Measurements from ENCODE around the gene ACOT12.
"Not testable (repeated sequence)": the region's sequence is repeated elsewhere in the genome, so short reads cannot be mapped to it uniquely, and the experiment has no call there.

The ACOT12 gene

GRCh38 chr5:81425569-81425968, 31.6 kb upstream of the ACOT12 start:
- no peak overlapping the region for H3K4me3 ChIP-seq
- H4K20me1 ChIP-seq, result peaks cover 0 to 10% (median 0%) of the 10 kb centered on the region in 11 experiments; a peak in 3 of 22 replicates
- H3K4me1 ChIP-seq, result peaks cover 0 to 31% (median 6%) of the 10 kb centered on the region in 10 experiments; a peak in 13 of 20 replicates
- TF ChIP-seq Cebpa-rat (IDR thresholded peaks at IDR 0.05), result no peak
- H3K9me3 ChIP-seq (replicated peaks in 1 of 11), result no peaks in the 10 kb centered on the region
- H3K9ac ChIP-seq, result no peak overlapping the region
- peak overlapping the region in 1 of 11 experiments; percentile 50; a peak in 3 of 22 replicates for H3K4me2 ChIP-seq
- no peaks in the 10 kb centered on the region for H3K27me3 ChIP-seq
- peaks cover 0 to 46% (median 18%) of the 10 kb centered on the region in 11 experiments; a peak in 10 of 22 replicates for H3K36me3 ChIP-seq
- no peak overlapping the region for H3K27ac ChIP-seq

DNA sequence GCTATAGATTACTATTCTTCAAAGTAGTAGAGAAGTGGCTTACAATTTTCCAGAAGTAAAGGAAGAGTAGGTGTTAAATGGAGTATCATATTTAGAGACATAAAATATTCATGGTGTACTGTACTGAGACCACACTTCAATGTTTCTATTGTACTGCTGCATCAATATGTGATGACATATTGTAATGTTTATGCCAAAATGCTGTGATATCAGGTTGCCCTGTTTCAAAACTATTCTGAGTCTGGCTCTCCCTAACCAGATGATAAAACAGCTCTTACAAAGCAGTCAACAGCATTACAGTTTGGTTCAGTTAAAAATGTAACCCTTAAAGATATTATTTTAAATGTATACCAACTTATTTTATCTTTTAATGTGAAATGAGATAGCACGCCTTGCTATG, 30.8 kb upstream of the ACOT12 start:
- H4K20me1 ChIP-seq, result peaks cover 0 to 10% (median 0%) of the 10 kb centered on the region in 11 experiments; a peak in 3 of 22 replicates
- H3K4me2 ChIP-seq, result no peak overlapping the region
- peaks cover 0 to 39% (median 7%) of the 10 kb centered on the region in 10 experiments; a peak in 13 of 20 replicates for H3K4me1 ChIP-seq
- peaks cover 0 to 54% (median 26%) of the 10 kb centered on the region in 11 experiments; a peak in 14 of 22 replicates for H3K36me3 ChIP-seq
- H3K9ac ChIP-seq, result no peak overlapping the region
- H3K4me3 ChIP-seq, result no peak overlapping the region
- TF ChIP-seq Cebpa-rat (IDR thresholded peaks at IDR 0.05), result no peak
- no peak overlapping the region for H3K27ac ChIP-seq
- no peaks in the 10 kb centered on the region for H3K27me3 ChIP-seq
- no peaks in the 10 kb centered on the region for H3K9me3 ChIP-seq (replicated peaks in 1 of 11)

DNA sequence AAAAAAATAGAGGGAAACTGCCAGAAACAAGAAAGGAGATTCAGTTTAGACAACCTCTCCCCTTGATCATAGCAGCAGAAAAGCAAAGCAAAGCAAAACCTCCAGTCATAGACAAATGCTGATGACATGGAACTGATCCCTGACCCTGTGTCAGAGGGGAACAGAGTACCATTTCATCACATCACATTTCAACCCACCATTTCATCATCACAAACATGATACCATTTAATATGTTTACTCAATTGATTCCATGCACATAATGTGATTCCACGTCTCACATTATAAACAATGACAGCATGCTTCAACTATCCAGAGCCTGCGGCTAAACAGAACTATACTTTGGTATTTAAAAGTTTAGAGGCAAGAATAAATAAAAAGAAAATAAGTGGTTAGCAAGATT, 28.7 kb upstream of the ACOT12 start:
- Histone ChIP-seq H4K20me1 (peaks cover 0 to 10% (median 0%) of the 10 kb centered on the region in 11 experiments; a peak in 4 of 22 replicates), H3K27me3 (no peaks in the 10 kb centered on the region), H3K36me3 (peaks cover 0 to 58% (median 29%) of the 10 kb centered on the region in 11 experiments; a peak in 14 of 22 replicates), H3K27ac (no peak overlapping the region), H3K4me3 (no peak overlapping the region), H3K4me2 (no peak overlapping the region), H3K9ac (no peak overlapping the region), H3K9me3 (replicated peaks in 1 of 11) (no peaks in the 10 kb centered on the region), H3K4me1 (peaks cover 0 to 39% (median 7%) of the 10 kb centered on the region in 10 experiments; a peak in 13 of 20 replicates)
- no peak for TF ChIP-seq Cebpa-rat (IDR thresholded peaks at IDR 0.05)

GRCh38 chr5:81420039-81420667, 26.2 kb upstream of the ACOT12 start:
- Histone ChIP-seq H3K9me3 (replicated peaks in 1 of 11) (no peaks in the 10 kb centered on the region), H4K20me1 (no peaks in the 10 kb centered on the region; a peak in 1 of 22 replicates), H3K27me3 (no peaks in the 10 kb centered on the region), H3K9ac (peak overlapping the region in 1 of 11 experiments; percentile 6; a peak in 2 of 22 replicates), H3K4me3 (no peak overlapping the region), H3K4me2 (peak overlapping the region in 4 of 11 experiments; percentile 8 to 60 (median 34); a peak in 6 of 22 replicates), H3K27ac (peak overlapping the region in 7 of 11 experiments; percentile 15 to 66 (median 46); a peak in 12 of 22 replicates), H3K4me1 (peaks cover 0 to 18% (median 0%) of the 10 kb centered on the region in 10 experiments; a peak in 5 of 20 replicates), H3K36me3 (peaks cover 0 to 64% (median 33%) of the 10 kb centered on the region in 11 experiments; a peak in 15 of 22 replicates)
- no peak for TF ChIP-seq Cebpa-rat (IDR thresholded peaks at IDR 0.05)

DNA sequence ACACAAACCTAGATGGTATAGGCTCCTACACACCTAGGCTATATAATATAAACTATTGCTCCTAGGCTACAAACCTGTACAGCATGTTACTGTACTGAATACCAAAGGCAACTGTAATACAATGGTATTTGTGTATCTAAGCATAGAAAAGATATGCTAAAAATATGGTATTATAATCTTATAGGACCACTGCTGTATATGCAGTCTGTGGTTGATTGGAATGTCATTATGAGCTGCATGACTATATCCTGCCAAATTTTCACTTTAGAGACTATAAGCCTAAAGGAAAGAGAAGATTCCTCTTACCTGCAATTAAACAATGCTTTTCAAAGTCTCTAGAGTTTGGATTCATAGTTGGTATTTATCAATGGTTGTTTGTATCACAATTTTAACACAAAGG, 24.7 kb upstream of the ACOT12 start:
- TF ChIP-seq Cebpa-rat (IDR thresholded peaks at IDR 0.05), result no peak
- H3K9ac ChIP-seq, result no peak overlapping the region
- no peak overlapping the region for H3K4me2 ChIP-seq
- H3K27ac ChIP-seq, result no peak overlapping the region
- H3K36me3 ChIP-seq, result peaks cover 0 to 63% (median 41%) of the 10 kb centered on the region in 11 experiments; a peak in 15 of 22 replicates
- no peaks in the 10 kb centered on the region for H3K27me3 ChIP-seq
- no peak overlapping the region for H3K4me3 ChIP-seq
- H3K9me3 ChIP-seq (replicated peaks in 1 of 11), result no peaks in the 10 kb centered on the region
- H4K20me1 ChIP-seq, result no peaks in the 10 kb centered on the region; a peak in 1 of 22 replicates
- peaks cover 0 to 18% (median 0%) of the 10 kb centered on the region in 10 experiments; a peak in 5 of 20 replicates for H3K4me1 ChIP-seq

DNA sequence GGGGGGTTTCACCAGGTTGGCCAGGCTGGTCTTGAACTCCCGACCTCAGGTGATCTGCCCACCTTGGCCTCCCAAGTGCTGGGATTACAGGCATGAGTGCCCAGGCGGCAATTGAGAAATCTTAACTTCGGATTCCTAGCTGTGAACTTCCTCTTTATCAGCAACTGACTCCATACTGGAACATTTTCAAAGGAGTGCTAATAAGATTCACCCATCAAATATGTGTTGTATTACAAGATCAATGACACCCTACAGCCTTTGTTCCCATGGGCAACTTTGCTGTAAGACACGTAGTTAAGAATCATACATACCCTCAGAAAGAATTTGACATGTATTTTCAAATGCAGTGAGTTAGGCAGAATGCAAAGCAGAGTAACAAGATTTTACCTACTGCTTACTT, 23.1 kb upstream of the ACOT12 start:
- Histone ChIP-seq H3K27me3 (no peaks in the 10 kb centered on the region), H3K4me1 (peaks cover 0 to 18% (median 0%) of the 10 kb centered on the region in 10 experiments; a peak in 5 of 20 replicates), H3K9ac (no peak overlapping the region), H3K36me3 (peaks cover 0 to 63% (median 38%) of the 10 kb centered on the region in 11 experiments; a peak in 15 of 22 replicates), H4K20me1 (no peaks in the 10 kb centered on the region; a peak in 1 of 22 replicates), H3K9me3 (replicated peaks in 1 of 11) (no peaks in the 10 kb centered on the region), H3K4me2 (no peak overlapping the region), H3K27ac (no peak overlapping the region), H3K4me3 (no peak overlapping the region)
- TF ChIP-seq Cebpa-rat (IDR thresholded peaks at IDR 0.05), result no peak

GRCh38 chr5:81409896-81410295, 16.0 kb upstream of the ACOT12 start:
- no peaks in the 10 kb centered on the region for H3K4me1 ChIP-seq
- H3K27me3 ChIP-seq, result no peaks in the 10 kb centered on the region
- no peaks in the 10 kb centered on the region for H4K20me1 ChIP-seq
- no peak overlapping the region for H3K9ac ChIP-seq
- no peak overlapping the region for H3K27ac ChIP-seq
- H3K4me3 ChIP-seq, result no peak overlapping the region
- H3K36me3 ChIP-seq, result peaks cover 0 to 29% (median 5%) of the 10 kb centered on the region in 11 experiments; a peak in 9 of 22 replicates
- no peak overlapping the region for H3K4me2 ChIP-seq
- TF ChIP-seq Cebpa-rat (IDR thresholded peaks at IDR 0.05), result no peak
- no peaks in the 10 kb centered on the region for H3K9me3 ChIP-seq (replicated peaks in 1 of 11)

GRCh38 chr5:81409361-81409760, 15.4 kb upstream of the ACOT12 start:
- H3K4me3 ChIP-seq, result no peak overlapping the region
- no peaks in the 10 kb centered on the region for H4K20me1 ChIP-seq
- H3K9ac ChIP-seq, result no peak overlapping the region
- no peak for TF ChIP-seq Cebpa-rat (IDR thresholded peaks at IDR 0.05)
- H3K4me2 ChIP-seq, result no peak overlapping the region
- peaks cover 0 to 23% (median 0%) of the 10 kb centered on the region in 11 experiments; a peak in 9 of 22 replicates for H3K36me3 ChIP-seq
- H3K9me3 ChIP-seq (replicated peaks in 1 of 11), result no peaks in the 10 kb centered on the region
- H3K27ac ChIP-seq, result no peak overlapping the region
- H3K27me3 ChIP-seq, result no peaks in the 10 kb centered on the region
- H3K4me1 ChIP-seq, result no peaks in the 10 kb centered on the region

DNA sequence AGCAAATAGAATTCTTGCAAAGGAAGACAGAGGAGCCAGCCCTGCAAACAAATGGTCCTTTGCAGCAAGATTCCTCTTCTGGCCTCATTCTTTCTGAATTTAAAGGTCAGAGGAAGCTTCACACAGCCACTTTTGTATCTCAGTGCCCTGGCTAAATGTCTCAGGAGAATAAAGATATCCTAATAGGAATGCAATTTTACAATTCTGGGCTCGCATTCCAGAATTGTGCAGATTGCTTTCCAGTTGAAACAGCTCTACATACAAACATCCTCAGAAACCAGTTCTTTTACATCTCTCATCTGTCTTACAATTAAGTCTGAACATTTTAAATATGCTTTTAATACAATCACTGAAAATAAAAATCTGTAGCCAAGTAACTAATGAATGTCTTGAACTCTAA, 14.6 kb upstream of the ACOT12 start:
- no peak overlapping the region for H3K9ac ChIP-seq
- TF ChIP-seq Cebpa-rat (IDR thresholded peaks at IDR 0.05), result no peak

GRCh38 chr5:81407811-81408210, 13.9 kb upstream of the ACOT12 start:
- not testable (repeated sequence) for H3K4me1 ChIP-seq; H3K9ac ChIP-seq; H4K20me1 ChIP-seq; H3K4me2 ChIP-seq; H3K27me3 ChIP-seq; H3K9me3 ChIP-seq (replicated peaks in 1 of 11); H3K4me3 ChIP-seq; H3K27ac ChIP-seq
- peaks cover 0 to 17% (median 0%) of the 10 kb centered on the region in 11 experiments; a peak in 4 of 22 replicates for H3K36me3 ChIP-seq

More for the DNA sequence above, 14.6 kb upstream of the ACOT12 start:
- Histone ChIP-seq H3K27ac (no peak overlapping the region), H3K4me3 (no peak overlapping the region), H4K20me1 (no peaks in the 10 kb centered on the region), H3K27me3 (no peaks in the 10 kb centered on the region), H3K36me3 (peaks cover 0 to 21% (median 0%) of the 10 kb centered on the region in 11 experiments; a peak in 4 of 22 replicates), H3K4me2 (no peak overlapping the region), H3K9me3 (replicated peaks in 1 of 11) (no peaks in the 10 kb centered on the region), H3K4me1 (no peaks in the 10 kb centered on the region)
